ENCODE measurements around the gene CD6. TPM values are rescaled to one million over a fixed set of nuclear protein-coding genes. Genes with fewer than 3 reads are reported as not detected.

Gene CD6
- total RNA-seq, 1 donor from 2014 or later, result 0.62 TPM

DNA sequence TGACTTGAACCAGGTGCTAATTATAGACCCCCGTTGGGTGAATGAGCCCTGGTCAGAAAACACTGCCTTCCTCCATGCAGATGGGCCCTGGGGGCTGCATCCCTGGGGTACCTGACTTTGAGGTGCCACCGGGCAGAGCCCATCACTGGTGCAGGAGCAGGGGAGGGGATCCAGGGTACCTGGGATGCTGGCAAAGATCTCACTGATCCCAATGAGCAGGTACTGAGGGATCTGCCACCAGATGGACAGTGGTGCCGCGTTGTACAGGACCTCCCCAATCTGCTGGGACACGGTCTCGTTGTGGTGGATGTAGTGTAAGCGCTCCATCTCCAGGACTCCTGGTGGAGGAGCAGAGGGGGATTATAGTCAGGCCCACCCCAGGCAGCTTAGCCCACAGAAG is 32.2 kb upstream of the CD6 start:
- Mint-ChIP-seq H3K36me3 (ENCODE audit: insufficient read depth) (peaks cover 5% of the 10 kb centered on the region), H3K27me3 (peaks cover 2% of the 10 kb centered on the region), H3K4me1 (ENCODE audit: low read depth) (peaks cover 9% of the 10 kb centered on the region), H3K27ac (no peak overlapping the region), H3K4me3 (ENCODE audit: low read depth) (no peak overlapping the region), H3K9me3 (ENCODE audit: low read depth) (no peaks in the 10 kb centered on the region)
- no peak for DNase-seq (ENCODE audit: low spot score, unreplicated experiment)
- TF ChIP-seq, protein P1, sequence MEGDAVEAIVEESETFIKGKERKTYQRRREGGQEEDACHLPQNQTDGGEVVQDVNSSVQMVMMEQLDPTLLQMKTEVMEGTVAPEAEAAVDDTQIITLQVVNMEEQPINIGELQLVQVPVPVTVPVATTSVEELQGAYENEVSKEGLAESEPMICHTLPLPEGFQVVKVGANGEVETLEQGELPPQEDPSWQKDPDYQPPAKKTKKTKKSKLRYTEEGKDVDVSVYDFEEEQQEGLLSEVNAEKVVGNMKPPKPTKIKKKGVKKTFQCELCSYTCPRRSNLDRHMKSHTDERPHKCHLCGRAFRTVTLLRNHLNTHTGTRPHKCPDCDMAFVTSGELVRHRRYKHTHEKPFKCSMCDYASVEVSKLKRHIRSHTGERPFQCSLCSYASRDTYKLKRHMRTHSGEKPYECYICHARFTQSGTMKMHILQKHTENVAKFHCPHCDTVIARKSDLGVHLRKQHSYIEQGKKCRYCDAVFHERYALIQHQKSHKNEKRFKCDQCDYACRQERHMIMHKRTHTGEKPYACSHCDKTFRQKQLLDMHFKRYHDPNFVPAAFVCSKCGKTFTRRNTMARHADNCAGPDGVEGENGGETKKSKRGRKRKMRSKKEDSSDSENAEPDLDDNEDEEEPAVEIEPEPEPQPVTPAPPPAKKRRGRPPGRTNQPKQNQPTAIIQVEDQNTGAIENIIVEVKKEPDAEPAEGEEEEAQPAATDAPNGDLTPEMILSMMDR (IDR thresholded peaks at IDR 0.05; ENCODE audit: unreplicated experiment), result no peak

DNA sequence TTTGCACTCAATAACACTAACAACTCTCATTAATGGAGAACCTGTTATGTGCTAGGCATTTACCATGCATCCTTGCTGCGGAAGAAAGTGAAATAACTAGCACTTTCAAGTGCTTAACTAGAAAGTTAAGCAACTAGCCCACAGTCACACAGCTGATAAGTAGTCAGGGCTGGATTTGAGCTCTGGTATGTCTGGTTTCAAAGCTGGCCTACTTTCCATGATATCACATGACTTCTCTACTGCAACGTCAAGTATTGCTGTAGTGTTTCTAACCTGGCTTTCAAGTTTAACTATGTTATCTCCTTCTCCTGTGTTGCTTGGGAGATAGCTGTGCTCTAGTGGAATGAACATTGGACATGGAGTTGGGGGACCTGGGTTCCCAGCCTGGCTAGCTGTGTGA is 31.6 kb upstream of the CD6 start:
- peaks cover 5% of the 10 kb centered on the region for H3K36me3 Mint-ChIP-seq (ENCODE audit: insufficient read depth)
- H3K9me3 Mint-ChIP-seq (ENCODE audit: low read depth), result no peaks in the 10 kb centered on the region
- H3K27me3 Mint-ChIP-seq, result peaks cover 3% of the 10 kb centered on the region
- H3K4me3 Mint-ChIP-seq (ENCODE audit: low read depth), result no peak overlapping the region
- TF ChIP-seq, protein P1 (IDR thresholded peaks at IDR 0.05; ENCODE audit: unreplicated experiment), result no peak
- H3K27ac Mint-ChIP-seq, result no peak overlapping the region
- peaks cover 9% of the 10 kb centered on the region for H3K4me1 Mint-ChIP-seq (ENCODE audit: low read depth)
- DNase-seq (ENCODE audit: low spot score, unreplicated experiment), result no peak

DNA sequence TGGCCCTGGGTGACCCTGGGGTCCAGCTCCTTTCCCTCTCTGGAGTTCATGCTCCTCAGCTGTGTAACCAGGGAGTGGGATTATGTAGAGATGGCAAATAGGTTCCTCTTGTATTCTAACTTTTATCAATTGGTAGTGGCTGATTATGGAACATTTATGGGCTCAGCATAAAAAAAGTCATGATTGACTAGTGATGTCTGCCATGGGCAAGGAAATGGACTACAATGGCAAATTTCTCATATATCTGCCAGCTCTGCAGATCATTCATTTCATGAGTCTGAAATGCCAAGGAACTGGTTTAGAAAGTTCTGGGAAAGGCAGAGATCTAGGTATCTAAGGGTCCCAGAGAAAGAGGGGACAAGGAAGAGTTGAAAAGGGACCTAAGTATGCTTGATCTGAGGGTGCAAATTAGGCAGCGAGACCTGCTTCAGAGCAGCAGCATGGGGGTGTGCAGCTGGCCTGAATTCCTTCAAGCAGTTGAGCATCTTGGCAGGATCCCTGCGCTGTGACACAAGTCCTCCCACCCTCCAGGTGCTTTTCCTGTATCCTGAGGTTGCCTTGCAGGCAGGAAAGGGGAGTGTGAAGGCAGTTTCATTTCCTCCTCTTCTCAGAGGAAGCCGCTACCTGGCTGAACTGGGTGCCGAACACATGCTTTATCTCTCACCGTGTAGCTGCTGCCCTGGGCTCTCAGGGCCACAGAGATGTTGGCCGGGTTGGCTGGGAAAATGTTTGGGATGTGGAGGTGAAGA is 29.9 kb upstream of the CD6 start:
- H3K27ac Mint-ChIP-seq, result no peak overlapping the region
- peaks cover 5% of the 10 kb centered on the region for H3K27me3 Mint-ChIP-seq
- TF ChIP-seq, protein P1 (IDR thresholded peaks at IDR 0.05; ENCODE audit: unreplicated experiment), result no peak
- peaks cover 11% of the 10 kb centered on the region for H3K4me1 Mint-ChIP-seq (ENCODE audit: low read depth)
- peaks cover 3% of the 10 kb centered on the region for H3K36me3 Mint-ChIP-seq (ENCODE audit: insufficient read depth)
- DNase-seq (ENCODE audit: low spot score, unreplicated experiment), result no peak
- no peaks in the 10 kb centered on the region for H3K9me3 Mint-ChIP-seq (ENCODE audit: low read depth)
- H3K4me3 Mint-ChIP-seq (ENCODE audit: low read depth), result no peak overlapping the region

DNA sequence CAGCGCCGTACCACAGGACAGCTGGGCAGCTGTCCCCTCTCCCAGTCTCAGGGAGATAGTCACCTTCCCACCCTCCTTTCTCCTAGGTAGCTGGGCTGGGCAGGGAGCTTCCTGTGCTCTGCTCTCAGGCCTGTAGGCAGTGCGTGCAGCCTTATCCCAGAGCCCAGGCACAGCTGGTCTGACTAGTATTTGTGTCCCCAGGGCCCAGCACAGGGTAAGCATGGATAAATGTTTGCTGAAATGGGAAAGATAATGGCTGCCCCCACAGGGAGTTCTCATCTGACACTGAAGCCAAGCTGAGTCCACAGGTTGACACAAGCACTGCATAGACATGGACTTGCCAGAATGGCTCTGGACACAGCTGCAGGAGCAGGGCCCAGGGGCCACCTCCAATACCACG is 29.3 kb upstream of the CD6 start:
- Mint-ChIP-seq H3K4me3 (ENCODE audit: low read depth) (no peak overlapping the region), H3K9me3 (ENCODE audit: low read depth) (no peaks in the 10 kb centered on the region), H3K27me3 (peaks cover 5% of the 10 kb centered on the region), H3K27ac (peak overlapping the region; percentile 59), H3K36me3 (ENCODE audit: insufficient read depth) (no peaks in the 10 kb centered on the region), H3K4me1 (ENCODE audit: low read depth) (peaks cover 11% of the 10 kb centered on the region)
- TF ChIP-seq, protein P1 (IDR thresholded peaks at IDR 0.05; ENCODE audit: unreplicated experiment), result no peak
- no peak for DNase-seq (ENCODE audit: low spot score, unreplicated experiment)

DNA sequence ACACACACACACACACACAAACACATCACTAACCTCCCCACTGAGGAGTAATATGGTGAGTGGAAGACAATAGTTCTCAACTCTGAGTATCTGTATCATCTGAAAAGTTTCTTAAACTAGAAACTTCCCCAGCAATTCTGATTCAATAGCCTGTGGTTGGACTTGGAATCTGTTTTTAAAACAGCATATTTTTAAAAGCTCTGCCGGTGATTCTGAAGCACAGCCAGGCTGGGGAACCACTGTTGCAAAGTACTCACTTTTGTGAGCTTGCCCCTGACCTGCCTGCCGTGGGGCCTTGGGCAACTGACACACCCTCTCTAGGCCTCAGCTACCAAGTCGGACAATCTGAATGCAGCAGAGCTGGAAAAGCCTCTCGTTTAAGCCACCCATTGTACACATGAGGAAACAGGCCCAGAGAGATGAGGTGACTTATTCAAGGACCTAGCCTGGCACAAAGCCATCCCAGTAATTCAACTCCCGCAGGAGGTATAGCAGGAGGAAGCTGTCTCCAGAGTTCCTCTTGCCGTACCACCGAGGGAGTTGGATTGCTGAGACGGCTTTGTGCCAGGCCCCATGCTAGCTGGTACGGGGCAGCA is 28.4 kb upstream of the CD6 start:
- H3K27ac Mint-ChIP-seq, result no peak overlapping the region
- H3K27me3 Mint-ChIP-seq, result peaks cover 5% of the 10 kb centered on the region
- no peaks in the 10 kb centered on the region for H3K9me3 Mint-ChIP-seq (ENCODE audit: low read depth)
- H3K4me1 Mint-ChIP-seq (ENCODE audit: low read depth), result peaks cover 16% of the 10 kb centered on the region
- TF ChIP-seq, protein P1 (IDR thresholded peaks at IDR 0.05; ENCODE audit: unreplicated experiment), result no peak
- no peak overlapping the region for H3K4me3 Mint-ChIP-seq (ENCODE audit: low read depth)
- no peak for DNase-seq (ENCODE audit: low spot score, unreplicated experiment)
- H3K36me3 Mint-ChIP-seq (ENCODE audit: insufficient read depth), result no peaks in the 10 kb centered on the region

Data from progenitor cell of endocrine pancreas (in vitro differentiated cells).